ENCODE data around the gene TSPAN17.

- TF ChIP-seq RBFOX2 (IDR thresholded peaks at IDR 0.05; ENCODE audit: low read depth, low read length) (no peak), E2F4 (CRISPR knock-in tag; IDR thresholded peaks at IDR 0.05; ENCODE audit: low read depth) (no peak)
Measured at GRCh38 chr5:176695073-176695472, 47.8 kb downstream of the TSPAN17 start.
